RPMI8226 (cell line): ENCODE results near the gene SLBP.
A peak's percentile ranks its signal among the peaks of the same experiment; 100 is the strongest.
"Not testable (repeated sequence)": the region's sequence is repeated elsewhere in the genome, so short reads cannot be mapped to it uniquely, and the experiment has no call there.

ENCODE experiments used
- DNase-seq: peaks from one replicate; pipeline ENCODE4 v3.0.0-alpha.2; 2015

SLBP gene

GRCh38 chr4:1708581-1708980 is 3.5 kb downstream of the SLBP start:
- no peak for DNase-seq

- DNase-seq, result no peak
Observed at GRCh38 chr4:1706358-1706757, 5.8 kb downstream of the SLBP start.

- no peak for DNase-seq
Observed at GRCh38 chr4:1705732-1706131, 6.4 kb downstream of the SLBP start.

GRCh38 chr4:1703867-1704266 is 8.3 kb downstream of the SLBP start:
- DNase-seq, result no peak

GRCh38 chr4:1701671-1702070 is 10.4 kb downstream of the SLBP start:
- DNase-seq, result not testable (repeated sequence)

- DNase-seq, result no peak
Observed at GRCh38 chr4:1695913-1696312, 16.2 kb downstream of the SLBP start.

GRCh38 chr4:1693131-1693896 is 18.8 kb downstream of the SLBP start:
- DNase-seq, result peak; percentile 75

- DNase-seq, result no peak
Observed at GRCh38 chr4:1691737-1692373, 20.3 kb downstream of the SLBP start.

- DNase-seq, result no peak
Observed at GRCh38 chr4:1690698-1691097, 21.4 kb downstream of the SLBP start.

- no peak for DNase-seq
Observed at GRCh38 chr4:1686440-1687036, 25.6 kb downstream of the SLBP start.

- DNase-seq, result no peak
Observed at GRCh38 chr4:1685235-1686150, 26.6 kb downstream of the SLBP start.

- no peak for DNase-seq
Observed at GRCh38 chr4:1684506-1685234, 27.4 kb downstream of the SLBP start.

GRCh38 chr4:1683736-1684505 is 28.2 kb downstream of the SLBP start, which contains the start of gene FAM53A:
FAM53A (minus strand) TSS chr4:1684313; CDS start chr4:1668741, 15,572 bp downstream.
- DNase-seq, result peak; percentile 87

- no peak for DNase-seq
Observed at GRCh38 chr4:1683261-1683735, 28.8 kb downstream of the SLBP start.

- DNase-seq, result no peak
Observed at GRCh38 chr4:1682860-1683259, 29.3 kb downstream of the SLBP start.

GRCh38 chr4:1678244-1678643 is 33.9 kb downstream of the SLBP start:
- no peak for DNase-seq

- DNase-seq, result no peak
Observed at GRCh38 chr4:1676605-1677525, 35.3 kb downstream of the SLBP start.

- no peak for DNase-seq
Observed at GRCh38 chr4:1675802-1676137, 36.3 kb downstream of the SLBP start.

- DNase-seq, result no peak
Observed at GRCh38 chr4:1675136-1675801, 36.9 kb downstream of the SLBP start.

- no peak for DNase-seq
Observed at GRCh38 chr4:1674682-1675081, 37.4 kb downstream of the SLBP start.
